Naive B cell (primary cell): Measurements from ENCODE around the gene HES4. TPM values are rescaled to one million over a fixed set of nuclear protein-coding genes. Genes with fewer than 3 reads are reported as not detected.
"Not testable (repeated sequence)": the region's sequence is repeated elsewhere in the genome, so short reads cannot be mapped to it uniquely, and the experiment has no call there.

Source experiments
- ATAC-seq, 2 donors: fragments of 150-1000 bp; cut with Tn5 transposase; 2 replicates each; pipeline ENCODE4 v1.10.0; 2021; ENCODE audit warnings: low read depth in 2 of 2, mild to moderate bottlenecking in 2 of 2, moderate library complexity in 2 of 2
- DNase-seq: peaks from one replicate; pipeline ENCODE4 v3.0.0; 2022
- H3K27ac Mint-ChIP-seq, 6 donors: one replicate each; pipeline ENCODE4 v1.8.0; 2020 to 2022; ENCODE audit warnings: mild to moderate bottlenecking in 6 of 6, mixed read lengths in 6 of 6, moderate library complexity in 5 of 6, inconsistent platforms in 2 of 6
- H3K27me3 Mint-ChIP-seq, 3 donors: one replicate each; pipeline ENCODE4 v1.8.0; 2021 to 2022; ENCODE audit warnings: mixed read lengths in 3 of 3, mild to moderate bottlenecking in 1 of 3
- H3K36me3 Mint-ChIP-seq, 2 donors: one replicate each; pipeline ENCODE4 v1.8.0; 2020 to 2022; ENCODE audit warnings: mixed read lengths in 2 of 2, inconsistent platforms in 1 of 2, mild to moderate bottlenecking in 1 of 2
- H3K4me1 Mint-ChIP-seq, 3 donors: one replicate each; pipeline ENCODE4 v1.8.0; 2020 to 2022; ENCODE audit warnings: mixed read lengths in 3 of 3, inconsistent platforms in 1 of 3, mild to moderate bottlenecking in 1 of 3, moderate library complexity in 1 of 3
- H3K4me3 Mint-ChIP-seq, 8 donors: one replicate each; pipeline ENCODE4 v1.8.0; 2020 to 2022; ENCODE audit warnings: mild to moderate bottlenecking in 8 of 8, mixed read lengths in 8 of 8, moderate library complexity in 8 of 8, inconsistent platforms in 2 of 8
- H3K9me3 Mint-ChIP-seq, 7 donors: one replicate each; pipeline ENCODE4 v1.8.0; 2020 to 2022; ENCODE audit warnings: mixed read lengths in 7 of 7, mild to moderate bottlenecking in 5 of 7, inconsistent platforms in 2 of 7, moderate library complexity in 1 of 7
- polyA plus RNA-seq, 6 donors: library from polyadenylated mRNA; unstranded; fragments of 300-500 nt; fragmentation: Illumina TruSeq; gene quantifications; one replicate each; pipeline ENCODE4 v1.2.3, GENCODE V29; 2021; ENCODE audit warnings: low read depth in 6 of 6

Gene HES4
- polyA plus RNA-seq, 6 donors from 2014 or later, result 0.45 to 0.64 TPM; not detected in 4

GRCh38 chr1:997713-997992 lies 2.2 kb downstream of the HES4 start:
- peak overlapping the region in 2 of 6 donors; percentile 59 to 71 for H3K27ac Mint-ChIP-seq
- no peak for DNase-seq
- H3K4me1 Mint-ChIP-seq, result peaks cover 15 to 20% (median 19%) of the 10 kb centered on the region in 3 donors
- H3K27me3 Mint-ChIP-seq, result peaks cover 23 to 51% (median 40%) of the 10 kb centered on the region in 3 donors
- H3K36me3 Mint-ChIP-seq, result peaks cover 1 to 3% of the 10 kb centered on the region in 2 donors
- peaks cover 0 to 2% (median 0%) of the 10 kb centered on the region in 7 donors for H3K9me3 Mint-ChIP-seq
- no peak for ATAC-seq
- H3K4me3 Mint-ChIP-seq, result peak overlapping the region in 2 of 8 donors; percentile 25 to 48

- H3K27me3 Mint-ChIP-seq, result peaks cover 26 to 57% (median 46%) of the 10 kb centered on the region in 3 donors
- peaks cover 0 to 6% (median 0%) of the 10 kb centered on the region in 7 donors for H3K9me3 Mint-ChIP-seq
- H3K36me3 Mint-ChIP-seq, result peaks cover 6 to 7% of the 10 kb centered on the region in 2 donors
- ATAC-seq, result no peak
- H3K4me1 Mint-ChIP-seq, result peaks cover 15 to 19% (median 17%) of the 10 kb centered on the region in 3 donors
- peak overlapping the region in 5 of 8 donors; percentile 26 to 77 (median 51) for H3K4me3 Mint-ChIP-seq
- no peak for DNase-seq
- H3K27ac Mint-ChIP-seq, result peak overlapping the region in 3 of 6 donors; percentile 59 to 88 (median 71)
Measured at GRCh38 chr1:996851-997712, 2.8 kb downstream of the HES4 start.

- peaks cover 29 to 66% (median 54%) of the 10 kb centered on the region in 3 donors for H3K27me3 Mint-ChIP-seq
- peaks cover 0 to 7% (median 3%) of the 10 kb centered on the region in 7 donors for H3K9me3 Mint-ChIP-seq
- no peak for ATAC-seq
- H3K4me3 Mint-ChIP-seq, result peak overlapping the region in 2 of 8 donors; percentile 15 to 57
- DNase-seq, result no peak
- peaks cover 6 to 13% of the 10 kb centered on the region in 2 donors for H3K36me3 Mint-ChIP-seq
- peaks cover 12 to 20% (median 13%) of the 10 kb centered on the region in 3 donors for H3K4me1 Mint-ChIP-seq
- H3K27ac Mint-ChIP-seq, result peak overlapping the region in 1 of 6 donors; percentile 61
Measured at GRCh38 chr1:995665-996633, 3.9 kb downstream of the HES4 start.

- not testable (repeated sequence) for DNase-seq, H3K27ac Mint-ChIP-seq, ATAC-seq, H3K9me3 Mint-ChIP-seq
- H3K4me1 Mint-ChIP-seq, result peaks cover 6 to 16% (median 11%) of the 10 kb centered on the region in 3 donors
- H3K27me3 Mint-ChIP-seq, result peaks cover 29 to 73% (median 51%) of the 10 kb centered on the region in 3 donors
- H3K4me3 Mint-ChIP-seq, result peak overlapping the region in 1 of 8 donors; percentile 20
- peaks cover 6 to 13% of the 10 kb centered on the region in 2 donors for H3K36me3 Mint-ChIP-seq
Measured at GRCh38 chr1:994546-994945, 5.4 kb downstream of the HES4 start.

- DNase-seq (no peak), ATAC-seq (no peak)
- Mint-ChIP-seq H3K4me3 (no peak overlapping the region), H3K27ac (no peak overlapping the region), H3K4me1 (peaks cover 6 to 16% (median 11%) of the 10 kb centered on the region in 3 donors), H3K9me3 (peaks cover 0 to 7% (median 4%) of the 10 kb centered on the region in 7 donors), H3K36me3 (peaks cover 6 to 18% of the 10 kb centered on the region in 2 donors), H3K27me3 (peaks cover 38 to 84% (median 62%) of the 10 kb centered on the region in 3 donors)
Measured at GRCh38 chr1:993379-993995, 6.4 kb downstream of the HES4 start.

- no peak overlapping the region for H3K27ac Mint-ChIP-seq
- peaks cover 0 to 10% (median 4%) of the 10 kb centered on the region in 7 donors for H3K9me3 Mint-ChIP-seq
- H3K36me3 Mint-ChIP-seq, result peaks cover 6 to 18% of the 10 kb centered on the region in 2 donors
- peaks cover 2 to 14% (median 10%) of the 10 kb centered on the region in 3 donors for H3K4me1 Mint-ChIP-seq
- H3K27me3 Mint-ChIP-seq, result peaks cover 44 to 89% (median 62%) of the 10 kb centered on the region in 3 donors
- DNase-seq (no peak), ATAC-seq (no peak)
- H3K4me3 Mint-ChIP-seq, result no peak overlapping the region
Measured at GRCh38 chr1:992362-992761, 7.5 kb downstream of the HES4 start.

- H3K27me3 Mint-ChIP-seq, result peaks cover 44 to 85% (median 58%) of the 10 kb centered on the region in 3 donors
- no peak overlapping the region for H3K27ac Mint-ChIP-seq
- DNase-seq (no peak), ATAC-seq (no peak)
- peaks cover 6 to 18% of the 10 kb centered on the region in 2 donors for H3K36me3 Mint-ChIP-seq
- H3K9me3 Mint-ChIP-seq, result peaks cover 0 to 10% (median 4%) of the 10 kb centered on the region in 7 donors
- H3K4me1 Mint-ChIP-seq, result peaks cover 0 to 10% (median 6%) of the 10 kb centered on the region in 3 donors
- no peak overlapping the region for H3K4me3 Mint-ChIP-seq
Measured at GRCh38 chr1:991895-992294, 8.0 kb downstream of the HES4 start.

GRCh38 chr1:991275-991674 lies 8.6 kb downstream of the HES4 start:
- not testable (repeated sequence) for H3K4me1 Mint-ChIP-seq, H3K9me3 Mint-ChIP-seq, DNase-seq, H3K4me3 Mint-ChIP-seq, ATAC-seq
- Mint-ChIP-seq H3K27ac (peak overlapping the region in 1 of 6 donors; percentile 44), H3K36me3 (peaks cover 6 to 18% of the 10 kb centered on the region in 2 donors), H3K27me3 (peaks cover 44 to 87% (median 55%) of the 10 kb centered on the region in 3 donors)

- not testable (repeated sequence) for H3K27ac Mint-ChIP-seq
Measured at GRCh38 chr1:988061-988460, 11.8 kb downstream of the HES4 start.

GRCh38 chr1:985126-985525 lies 14.8 kb downstream of the HES4 start:
- Mint-ChIP-seq H3K4me1 (no peaks in the 10 kb centered on the region), H3K27ac (no peak overlapping the region), H3K36me3 (peaks cover 0 to 5% of the 10 kb centered on the region in 2 donors), H3K4me3 (no peak overlapping the region), H3K9me3 (peaks cover 0 to 7% (median 0%) of the 10 kb centered on the region in 7 donors), H3K27me3 (peaks cover 26 to 77% (median 36%) of the 10 kb centered on the region in 3 donors)
- DNase-seq (no peak), ATAC-seq (no peak)

More at GRCh38 chr1:988061-988460, 11.8 kb downstream of the HES4 start:
- Mint-ChIP-seq H3K36me3 (peaks cover 6 to 18% of the 10 kb centered on the region in 2 donors), H3K27me3 (peaks cover 36 to 86% (median 46%) of the 10 kb centered on the region in 3 donors)
- not testable (repeated sequence) for ATAC-seq, H3K9me3 Mint-ChIP-seq, H3K4me3 Mint-ChIP-seq, H3K4me1 Mint-ChIP-seq, DNase-seq

- H3K36me3 Mint-ChIP-seq, result peaks cover 0 to 5% of the 10 kb centered on the region in 2 donors
- no peak overlapping the region for H3K4me3 Mint-ChIP-seq
- H3K4me1 Mint-ChIP-seq, result no peaks in the 10 kb centered on the region
- H3K27ac Mint-ChIP-seq, result peak overlapping the region in 1 of 6 donors; percentile 54
- H3K9me3 Mint-ChIP-seq, result peaks cover 0 to 7% (median 0%) of the 10 kb centered on the region in 7 donors
- DNase-seq (no peak), ATAC-seq (no peak)
- H3K27me3 Mint-ChIP-seq, result peaks cover 22 to 70% (median 33%) of the 10 kb centered on the region in 3 donors
Measured at GRCh38 chr1:984476-984814, 15.5 kb downstream of the HES4 start.

- Mint-ChIP-seq H3K4me1 (no peaks in the 10 kb centered on the region), H3K4me3 (no peak overlapping the region), H3K9me3 (peaks cover 0 to 5% (median 0%) of the 10 kb centered on the region in 7 donors), H3K27ac (peak overlapping the region in 2 of 6 donors; percentile 30 to 54), H3K36me3 (peaks cover 0 to 2% of the 10 kb centered on the region in 2 donors), H3K27me3 (peaks cover 19 to 65% (median 28%) of the 10 kb centered on the region in 3 donors)
- DNase-seq (peak; percentile 60), ATAC-seq (peak; percentile 80 to 83)
Measured at GRCh38 chr1:983798-984475, 16.0 kb downstream of the HES4 start.
